ENCODE results near the gene SPRED2.

- no peak for TF ChIP-seq CTCF (IDR thresholded peaks at IDR 0.05; ENCODE audit: low read depth, low read length)
- TF ChIP-seq EZH2phosphoT487 (IDR thresholded peaks at IDR 0.05; ENCODE audit: low read depth), result no peak
Measured at GRCh38 chr2:65443509-65444186, 11.2 kb upstream of the SPRED2 start.
